ENCODE results near the gene CCDC6. TPM values are rescaled to one million over a fixed set of nuclear protein-coding genes. Genes with fewer than 3 reads are reported as not detected.

Gene CCDC6
- total RNA-seq, 2 experiments from 2014 or later: 9.5 to 25.4 TPM

- POLR2A ChIA-PET: no interaction called here
Observed at GRCh38 chr10:59754951-59755350, 151.4 kb downstream of the CCDC6 start.

GRCh38 chr10:59753267-59753666 lies 153.1 kb downstream of the CCDC6 start, which contains the start of gene MRLN:
TSS of gene MRLN (minus strand) at chr10:59753455.
- CTCF ChIA-PET (ENCODE audit: unreplicated experiment): no interaction called here
- no peaks in the 10 kb centered on the region for H3K79me2 ChIP-seq (ENCODE audit: insufficient read depth, low read depth, low read length)
- H4K20me1 ChIP-seq (ENCODE audit: insufficient read depth, low read length): no peaks in the 10 kb centered on the region
- no TSS peak for BruUV-seq (replicated peaks)
- H3K36me3 ChIP-seq (ENCODE audit: insufficient read depth, low read length): no peaks in the 10 kb centered on the region
- no peaks in the 10 kb centered on the region for H3K4me1 ChIP-seq (ENCODE audit: insufficient read depth, low read length, poor library complexity, severe bottlenecking)
- H3K9me2 ChIP-seq (ENCODE audit: insufficient read depth, low read length): no peaks in the 10 kb centered on the region
- intact Hi-C loops (cut with micrococcal nuclease; ENCODE audit: unreplicated experiment): no loop called here
- no peak within 1 kb of the TSS for H3K4me3 ChIP-seq (ENCODE audit: low read depth, low read length, poor library complexity, severe bottlenecking)
- H3K9me3 ChIP-seq (ENCODE audit: low read length): no peaks in the 10 kb centered on the region
- TF ChIP-seq EZH2phosphoT487 (IDR thresholded peaks at IDR 0.05; ENCODE audit: borderline replicate concordance, low read depth, low read length): no peak
- TF ChIP-seq, protein P1, sequence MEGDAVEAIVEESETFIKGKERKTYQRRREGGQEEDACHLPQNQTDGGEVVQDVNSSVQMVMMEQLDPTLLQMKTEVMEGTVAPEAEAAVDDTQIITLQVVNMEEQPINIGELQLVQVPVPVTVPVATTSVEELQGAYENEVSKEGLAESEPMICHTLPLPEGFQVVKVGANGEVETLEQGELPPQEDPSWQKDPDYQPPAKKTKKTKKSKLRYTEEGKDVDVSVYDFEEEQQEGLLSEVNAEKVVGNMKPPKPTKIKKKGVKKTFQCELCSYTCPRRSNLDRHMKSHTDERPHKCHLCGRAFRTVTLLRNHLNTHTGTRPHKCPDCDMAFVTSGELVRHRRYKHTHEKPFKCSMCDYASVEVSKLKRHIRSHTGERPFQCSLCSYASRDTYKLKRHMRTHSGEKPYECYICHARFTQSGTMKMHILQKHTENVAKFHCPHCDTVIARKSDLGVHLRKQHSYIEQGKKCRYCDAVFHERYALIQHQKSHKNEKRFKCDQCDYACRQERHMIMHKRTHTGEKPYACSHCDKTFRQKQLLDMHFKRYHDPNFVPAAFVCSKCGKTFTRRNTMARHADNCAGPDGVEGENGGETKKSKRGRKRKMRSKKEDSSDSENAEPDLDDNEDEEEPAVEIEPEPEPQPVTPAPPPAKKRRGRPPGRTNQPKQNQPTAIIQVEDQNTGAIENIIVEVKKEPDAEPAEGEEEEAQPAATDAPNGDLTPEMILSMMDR (conservative IDR thresholded peaks at IDR 0.05; ENCODE audit: low read length): no peak
- DNase-seq (ENCODE audit: low spot score): no peak
- H3K27ac ChIP-seq (ENCODE audit: low read depth, low read length, poor library complexity, severe bottlenecking): no peak within 1 kb of the TSS
- H2AFZ ChIP-seq (ENCODE audit: low read length): no peak within 1 kb of the TSS
- no peak within 1 kb of the TSS for H3K4me2 ChIP-seq (ENCODE audit: low read length)
- POLR2A ChIA-PET: interaction anchor here (0.6 to 0.7 kb wide), 3 partner anchors 48 to 649 kb away, joined by 4 to 8 read pairs (median 4); no protein-coding TSS in a partner anchor

More at GRCh38 chr10:59754951-59755350, 151.4 kb downstream of the CCDC6 start:
- intact Hi-C loops (cut with micrococcal nuclease; ENCODE audit: unreplicated experiment): no loop called here
- H3K9me2 ChIP-seq (ENCODE audit: insufficient read depth, low read length): no peaks in the 10 kb centered on the region
- no peaks in the 10 kb centered on the region for H4K20me1 ChIP-seq (ENCODE audit: insufficient read depth, low read length)
- DNase-seq (ENCODE audit: low spot score): no peak
- H2AFZ ChIP-seq (ENCODE audit: low read length): no peak overlapping the region
- H3K4me2 ChIP-seq (ENCODE audit: low read length): no peak overlapping the region
- TF ChIP-seq, protein P1 (conservative IDR thresholded peaks at IDR 0.05; ENCODE audit: low read length): no peak
- no peak for TF ChIP-seq EZH2phosphoT487 (IDR thresholded peaks at IDR 0.05; ENCODE audit: borderline replicate concordance, low read depth, low read length)
- H3K9me3 ChIP-seq (ENCODE audit: low read length): no peaks in the 10 kb centered on the region
- no TSS peak for BruUV-seq (replicated peaks)
- no peak overlapping the region for H3K27ac ChIP-seq (ENCODE audit: low read depth, low read length, poor library complexity, severe bottlenecking)
- H3K4me3 ChIP-seq (ENCODE audit: low read depth, low read length, poor library complexity, severe bottlenecking): no peak overlapping the region
- no peaks in the 10 kb centered on the region for H3K36me3 ChIP-seq (ENCODE audit: insufficient read depth, low read length)
- H3K79me2 ChIP-seq (ENCODE audit: insufficient read depth, low read depth, low read length): no peaks in the 10 kb centered on the region
- CTCF ChIA-PET (ENCODE audit: unreplicated experiment): no interaction called here
- H3K4me1 ChIP-seq (ENCODE audit: insufficient read depth, low read length, poor library complexity, severe bottlenecking): no peaks in the 10 kb centered on the region

GRCh38 chr10:59752278-59752940 lies 153.9 kb downstream of the CCDC6 start:
- Histone ChIP-seq H3K36me3 (ENCODE audit: insufficient read depth, low read length) (no peaks in the 10 kb centered on the region), H3K9me2 (ENCODE audit: insufficient read depth, low read length) (no peaks in the 10 kb centered on the region), H3K4me1 (ENCODE audit: insufficient read depth, low read length, poor library complexity, severe bottlenecking) (no peaks in the 10 kb centered on the region), H3K4me3 (ENCODE audit: low read depth, low read length, poor library complexity, severe bottlenecking) (no peak overlapping the region), H2AFZ (ENCODE audit: low read length) (no peak overlapping the region), H3K27ac (ENCODE audit: low read depth, low read length, poor library complexity, severe bottlenecking) (no peak overlapping the region), H3K79me2 (ENCODE audit: insufficient read depth, low read depth, low read length) (no peaks in the 10 kb centered on the region), H4K20me1 (ENCODE audit: insufficient read depth, low read length) (no peaks in the 10 kb centered on the region), H3K4me2 (ENCODE audit: low read length) (no peak overlapping the region), H3K9me3 (ENCODE audit: low read length) (no peaks in the 10 kb centered on the region)
- TF ChIP-seq, protein P1 (conservative IDR thresholded peaks at IDR 0.05; ENCODE audit: low read length): no peak
- no peak for TF ChIP-seq EZH2phosphoT487 (IDR thresholded peaks at IDR 0.05; ENCODE audit: borderline replicate concordance, low read depth, low read length)
- no TSS peak for BruUV-seq (replicated peaks)
- ChIA-PET POLR2A (interaction anchor here (0.7 kb wide), 1 partner anchor 32 kb away, joined by 3 read pairs; no protein-coding TSS in a partner anchor), CTCF (ENCODE audit: unreplicated experiment) (no interaction called here)
- intact Hi-C loops (cut with micrococcal nuclease; ENCODE audit: unreplicated experiment): no loop called here
- DNase-seq (ENCODE audit: low spot score): no peak

Measured in OCI-LY7 (cell line).